ENCODE results near the gene CTSO.

GRCh38 chr4:155982736-155983385, 29.2 kb upstream of the CTSO start:
- no peak for TF ChIP-seq TAF1 (IDR thresholded peaks at IDR 0.05; ENCODE audit: low read depth, low read length)
- TF ChIP-seq POLR2A (IDR thresholded peaks at IDR 0.05; ENCODE audit: low read depth, low read length): no peak

Measured in GM12891 (cell line).